ENCODE measurements around the gene CTBP1. TPM values are rescaled to one million over a fixed set of nuclear protein-coding genes. Genes with fewer than 3 reads are reported as not detected.

Gene CTBP1
- total and polyA plus RNA-seq, 4 donors = 121 to 204 (median 138) TPM

DNA sequence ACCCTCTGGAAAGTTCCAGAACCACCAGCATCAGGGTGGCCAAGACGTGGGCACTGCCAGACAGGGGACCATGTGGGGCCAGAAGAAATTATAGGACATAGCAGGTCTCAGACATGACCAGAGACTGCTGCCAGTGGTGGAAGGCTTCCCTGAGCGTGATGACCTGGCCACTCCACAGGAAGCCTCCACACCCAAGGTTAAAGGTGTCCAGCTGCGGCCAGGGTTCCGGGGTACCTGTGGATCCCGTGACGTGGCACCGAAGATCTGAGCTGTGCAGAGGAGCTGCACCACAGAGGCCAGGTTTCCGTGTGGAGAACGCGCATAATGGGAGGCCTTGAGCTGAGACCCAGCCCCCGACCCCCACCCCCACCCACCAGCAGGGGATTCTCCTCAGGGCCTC lies 16.4 kb upstream of the CTBP1 start:
- TF ChIP-seq, protein P1, sequence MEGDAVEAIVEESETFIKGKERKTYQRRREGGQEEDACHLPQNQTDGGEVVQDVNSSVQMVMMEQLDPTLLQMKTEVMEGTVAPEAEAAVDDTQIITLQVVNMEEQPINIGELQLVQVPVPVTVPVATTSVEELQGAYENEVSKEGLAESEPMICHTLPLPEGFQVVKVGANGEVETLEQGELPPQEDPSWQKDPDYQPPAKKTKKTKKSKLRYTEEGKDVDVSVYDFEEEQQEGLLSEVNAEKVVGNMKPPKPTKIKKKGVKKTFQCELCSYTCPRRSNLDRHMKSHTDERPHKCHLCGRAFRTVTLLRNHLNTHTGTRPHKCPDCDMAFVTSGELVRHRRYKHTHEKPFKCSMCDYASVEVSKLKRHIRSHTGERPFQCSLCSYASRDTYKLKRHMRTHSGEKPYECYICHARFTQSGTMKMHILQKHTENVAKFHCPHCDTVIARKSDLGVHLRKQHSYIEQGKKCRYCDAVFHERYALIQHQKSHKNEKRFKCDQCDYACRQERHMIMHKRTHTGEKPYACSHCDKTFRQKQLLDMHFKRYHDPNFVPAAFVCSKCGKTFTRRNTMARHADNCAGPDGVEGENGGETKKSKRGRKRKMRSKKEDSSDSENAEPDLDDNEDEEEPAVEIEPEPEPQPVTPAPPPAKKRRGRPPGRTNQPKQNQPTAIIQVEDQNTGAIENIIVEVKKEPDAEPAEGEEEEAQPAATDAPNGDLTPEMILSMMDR (IDR thresholded peaks at IDR 0.05; ENCODE audit: control extremely low read depth, extremely low read depth) = no peak
- Histone ChIP-seq H3K27me3 (ENCODE audit: control insufficient read depth in 3 of 3, insufficient read depth in 3 of 3, low read length in 2 of 3) (no peaks in the 10 kb centered on the region), H3K4me3 (no peak overlapping the region), H3K36me3 (ENCODE audit: control insufficient read depth in 4 of 4, insufficient read depth in 4 of 4, low read length in 4 of 4) (no peaks in the 10 kb centered on the region), H3K4me1 (ENCODE audit: control insufficient read depth in 5 of 5, insufficient read depth in 5 of 5, low read length in 5 of 5) (no peaks in the 10 kb centered on the region), H3K9ac (ENCODE audit: insufficient read depth in 1 of 2, low read length in 2 of 2) (no peak overlapping the region), H3K9me3 (ENCODE audit: control insufficient read depth in 4 of 4, insufficient read depth in 3 of 4, low read length in 3 of 4) (no peaks in the 10 kb centered on the region), H3K27ac (ENCODE audit: low read depth in 1 of 2, low read length in 1 of 2) (no peak overlapping the region)
- no peak for ATAC-seq (ENCODE audit: insufficient read depth, low FRiP score)
- WGBS, 2 donors = 93 to 96% methylated on average over 10 to 11 of the region's 11 CpGs
- no peak for DNase-seq

DNA sequence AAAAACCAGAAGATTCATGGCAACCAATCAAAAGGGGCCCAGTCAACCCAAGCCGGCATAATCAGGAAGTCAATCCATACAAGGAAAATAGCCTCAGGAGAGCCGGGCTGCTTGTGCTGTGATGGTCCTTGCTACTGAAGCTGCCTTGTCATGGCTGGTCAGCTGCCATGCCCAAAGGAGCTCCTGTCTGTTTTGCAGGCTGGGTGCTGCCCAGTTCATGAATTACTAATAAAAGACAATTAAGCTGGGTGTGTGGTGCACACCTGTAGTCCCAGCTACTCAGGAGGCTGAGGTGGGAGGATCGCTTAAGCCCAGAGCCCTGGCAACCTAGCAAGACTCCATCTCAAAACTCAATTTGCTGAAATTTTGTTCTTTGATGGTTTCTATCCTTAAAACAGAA lies 16.0 kb upstream of the CTBP1 start:
- DNase-seq = no peak
- 97 to 99% methylated on average over 3 of the region's 3 CpGs for WGBS, 2 donors
- no peaks in the 10 kb centered on the region for H3K9me3 ChIP-seq (ENCODE audit: control insufficient read depth in 4 of 4, insufficient read depth in 3 of 4, low read length in 3 of 4)

DNA sequence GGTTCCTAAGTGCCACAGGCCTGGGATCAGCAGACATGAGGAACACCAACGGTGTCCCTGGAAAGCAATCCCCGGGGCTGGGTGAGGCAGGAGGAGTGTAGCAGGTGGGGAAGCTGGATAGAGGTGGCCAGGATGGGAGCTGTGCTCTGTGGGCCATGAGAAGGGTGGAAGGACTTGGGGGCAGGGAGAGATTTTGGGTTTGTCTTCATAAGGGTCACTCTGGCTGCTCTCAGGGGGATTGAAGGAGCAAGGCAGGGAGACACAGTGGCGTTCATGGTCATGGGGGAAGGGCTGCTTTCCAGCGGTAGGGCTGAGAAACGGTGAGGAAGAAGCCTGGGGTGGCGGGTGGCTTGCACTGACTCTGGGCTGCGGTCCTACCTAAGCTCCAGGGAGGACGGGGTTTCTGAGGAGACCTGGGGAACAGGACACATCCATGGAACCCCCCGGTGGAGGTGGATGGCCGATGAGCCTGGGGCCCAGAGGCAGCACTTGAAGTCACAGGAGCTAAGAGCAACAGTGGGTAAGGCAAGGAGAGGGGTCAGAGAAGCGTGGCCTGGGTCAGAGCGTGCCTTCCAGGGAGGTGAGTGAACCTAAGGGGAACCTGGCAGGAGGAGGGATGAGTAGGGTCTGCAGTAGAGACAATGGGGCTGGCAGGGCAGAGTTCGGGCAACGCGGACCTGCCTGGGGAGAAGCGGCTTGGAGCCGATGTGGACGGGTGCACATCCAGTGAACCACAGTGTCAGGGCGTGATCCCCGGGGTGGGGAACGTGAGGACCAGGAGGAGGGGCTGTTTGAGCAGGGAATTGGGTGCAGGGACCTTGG lies 12.4 kb upstream of the CTBP1 start:
- TF ChIP-seq, protein P1 (IDR thresholded peaks at IDR 0.05; ENCODE audit: control extremely low read depth, extremely low read depth) = no peak
- no peaks in the 10 kb centered on the region for H3K27me3 ChIP-seq (ENCODE audit: control insufficient read depth in 3 of 3, insufficient read depth in 3 of 3, low read length in 2 of 3)
- no peak overlapping the region for H3K9ac ChIP-seq (ENCODE audit: insufficient read depth in 1 of 2, low read length in 2 of 2)
- H3K4me1 ChIP-seq (ENCODE audit: control insufficient read depth in 5 of 5, insufficient read depth in 5 of 5, low read length in 5 of 5) = no peaks in the 10 kb centered on the region
- ATAC-seq (ENCODE audit: insufficient read depth, low FRiP score) (no peak), DNase-seq (no peak)
- WGBS, 2 donors = 92 to 95% methylated on average over 21 of the region's 21 CpGs
- no peaks in the 10 kb centered on the region for H3K36me3 ChIP-seq (ENCODE audit: control insufficient read depth in 4 of 4, insufficient read depth in 4 of 4, low read length in 4 of 4)
- H3K9me3 ChIP-seq (ENCODE audit: control insufficient read depth in 4 of 4, insufficient read depth in 3 of 4, low read length in 3 of 4) = peaks cover 0 to 9% (median 0%) of the 10 kb centered on the region in 4 donors
- H3K27ac ChIP-seq (ENCODE audit: low read depth in 1 of 2, low read length in 1 of 2) = no peak overlapping the region
- no peak overlapping the region for H3K4me3 ChIP-seq

More for the DNA sequence above, 16.0 kb upstream of the CTBP1 start:
- H3K4me3 ChIP-seq = no peak overlapping the region
- H3K4me1 ChIP-seq (ENCODE audit: control insufficient read depth in 5 of 5, insufficient read depth in 5 of 5, low read length in 5 of 5) = no peaks in the 10 kb centered on the region
- TF ChIP-seq, protein P1 (IDR thresholded peaks at IDR 0.05; ENCODE audit: control extremely low read depth, extremely low read depth) = no peak
- H3K9ac ChIP-seq (ENCODE audit: insufficient read depth in 1 of 2, low read length in 2 of 2) = no peak overlapping the region
- no peaks in the 10 kb centered on the region for H3K36me3 ChIP-seq (ENCODE audit: control insufficient read depth in 4 of 4, insufficient read depth in 4 of 4, low read length in 4 of 4)
- ATAC-seq (ENCODE audit: insufficient read depth, low FRiP score) = no peak
- no peaks in the 10 kb centered on the region for H3K27me3 ChIP-seq (ENCODE audit: control insufficient read depth in 3 of 3, insufficient read depth in 3 of 3, low read length in 2 of 3)
- no peak overlapping the region for H3K27ac ChIP-seq (ENCODE audit: low read depth in 1 of 2, low read length in 1 of 2)
